IMR-90 (cell line): ENCODE results near the gene CLIC4. TPM values are rescaled to one million over a fixed set of nuclear protein-coding genes. Genes with fewer than 3 reads are reported as not detected.

Experiments
- ATAC-seq: fragments of 200-7000 bp; cut with Tn5 transposase; 2 replicates; pipeline ENCODE4 v1.9.1; 2020; ENCODE audit warnings: low read depth, mild to moderate bottlenecking, moderate library complexity
- BruUV-seq: library from RNA; stranded (reverse); fragments of 400-500 nt; replicated peaks from 2 replicates; lab custom pipeline; 2021; lab: Mats Ljungman, UMichigan
- CTCF ChIA-PET: fragments of 300-600 bp; formaldehyde crosslinking; extraction: SDS; loops from one replicate; lab custom pipeline; 2021; ENCODE audit warnings: antibody characterized with exemption; lab: Yijun Ruan, JAX
- POLR2A ChIA-PET: fragments of 300-600 bp; sonication (Branson Sonifier 250); formaldehyde crosslinking; loops from one replicate; lab custom pipeline; 2022; ENCODE audit warnings: antibody characterized with exemption; ENCODE audit not compliant: unreplicated experiment; lab: Charles Lee
- DNase-seq: peaks from one replicate; pipeline ENCODE4 v3.0.0; 2013
- H2AFZ ChIP-seq: replicated peaks from 2 replicates; pipeline ENCODE3; 2013; ENCODE audit warnings: low read length, mild to moderate bottlenecking; ENCODE audit not compliant: poor library complexity
- H2AK5ac ChIP-seq: 2 replicates; pipeline ENCODE4 v1.6.1; 2013; ENCODE audit warnings: low read depth, low read length, inconsistent platforms
- H2AK9ac ChIP-seq: replicated peaks from 2 replicates; pipeline ENCODE3; 2013; ENCODE audit warnings: mild to moderate bottlenecking, low read depth, low read length, moderate library complexity; ENCODE audit not compliant: poor library complexity
- H2BK120ac ChIP-seq: 2 replicates; pipeline ENCODE4 v1.6.1; 2013; ENCODE audit warnings: low read depth, low read length, inconsistent platforms
- H2BK15ac ChIP-seq: 3 replicates; pipeline ENCODE4 v1.6.1; 2013; ENCODE audit warnings: low read depth, low read length, inconsistent platforms
- H2BK20ac ChIP-seq: 2 replicates; pipeline ENCODE4 v1.6.1; 2013; ENCODE audit warnings: low read depth, mild to moderate bottlenecking, inconsistent platforms, low read length, moderate library complexity
- H2BK5ac ChIP-seq: 2 replicates; pipeline ENCODE4 v1.6.1; 2013; ENCODE audit warnings: mild to moderate bottlenecking, low read depth, low read length, inconsistent platforms; ENCODE audit not compliant: poor library complexity, severe bottlenecking
- H3K14ac ChIP-seq: replicated peaks from 2 replicates; pipeline ENCODE4 v1.6.1; 2013; ENCODE audit warnings: low read depth, low read length, inconsistent platforms
- H3K18ac ChIP-seq: 2 replicates; pipeline ENCODE4 v1.6.1; 2013; ENCODE audit warnings: low read depth, low read length, control low read depth
- H3K23ac ChIP-seq: 2 replicates; pipeline ENCODE4 v1.6.1; 2013; ENCODE audit warnings: low read depth, low read length, inconsistent platforms
- H3K27ac ChIP-seq: 2 replicates; pipeline ENCODE4 v1.5.1; 2013; ENCODE audit warnings: mild to moderate bottlenecking, control low read depth, low read length; ENCODE audit not compliant: insufficient read depth
- H3K27me3 ChIP-seq: 2 replicates; pipeline ENCODE4 v1.6.1; 2013; ENCODE audit warnings: low read length; ENCODE audit not compliant: control insufficient read depth, insufficient read depth
- H3K36me3 ChIP-seq: 2 replicates; pipeline ENCODE4 v1.6.1; 2013; ENCODE audit warnings: low read length, mixed read lengths; ENCODE audit not compliant: control insufficient read depth, insufficient read depth
- H3K4ac ChIP-seq: 2 replicates; pipeline ENCODE4 v1.6.1; 2013; ENCODE audit warnings: low read depth, low read length, inconsistent platforms
- H3K4me1 ChIP-seq: 2 replicates; pipeline ENCODE4 v1.6.1; 2013; ENCODE audit warnings: low read length, mixed read lengths; ENCODE audit not compliant: control insufficient read depth, insufficient read depth
- H3K4me2 ChIP-seq: 2 replicates; pipeline ENCODE4 v1.6.1; 2013; ENCODE audit warnings: low read depth, mild to moderate bottlenecking, control low read depth, low read length, moderate library complexity
- H3K4me3 ChIP-seq: 2 replicates; pipeline ENCODE4 v1.5.1; 2013; ENCODE audit warnings: low read depth, mild to moderate bottlenecking, control low read depth, low read length, moderate library complexity; ENCODE audit not compliant: insufficient read depth
- H3K56ac ChIP-seq: 2 replicates; pipeline ENCODE4 v1.6.1; 2013; ENCODE audit warnings: low read length, inconsistent platforms; ENCODE audit not compliant: insufficient read depth; ENCODE audit errors: extremely low read depth
- H3K79me1 ChIP-seq, 2 experiments: 2 replicates each; pipeline ENCODE4 v1.6.1; 2013; ENCODE audit warnings: low read length in 2 of 2, inconsistent platforms in 1 of 2, low read depth in 1 of 2
- H3K9ac ChIP-seq: 2 replicates; pipeline ENCODE4 v1.6.1; 2013; ENCODE audit warnings: low read depth, low read length, control low read depth
- H3K9me1 ChIP-seq: 2 replicates; pipeline ENCODE4 v1.6.1; 2013; ENCODE audit warnings: low read length, inconsistent platforms; ENCODE audit not compliant: insufficient read depth
- H3K9me3 ChIP-seq: 2 replicates; pipeline ENCODE4 v1.6.1; 2013; ENCODE audit warnings: low read length; ENCODE audit not compliant: control insufficient read depth, insufficient read depth
- H4K20me1 ChIP-seq: 2 replicates; pipeline ENCODE4 v1.6.1; 2013; ENCODE audit warnings: low read length, inconsistent platforms; ENCODE audit not compliant: insufficient read depth
- H4K5ac ChIP-seq: 2 replicates; pipeline ENCODE4 v1.6.1; 2013; ENCODE audit warnings: mild to moderate bottlenecking, low read depth, low read length, control low read depth
- H4K8ac ChIP-seq, 2 experiments: 2 replicates each; pipeline ENCODE4 v1.6.1; 2013; ENCODE audit warnings: low read depth in 2 of 2, low read length in 2 of 2, control low read depth in 1 of 2, inconsistent platforms in 1 of 2
- H4K91ac ChIP-seq: 2 replicates; pipeline ENCODE4 v1.6.1; 2013; ENCODE audit warnings: low read depth, low read length, inconsistent platforms; ENCODE audit not compliant: insufficient read depth
- BHLHE40 ChIP-seq: fragments of 150-350 bp; IDR thresholded peaks from 2 replicates; pipeline ENCODE4 v1.6.1; 2016; ENCODE audit warnings: mild to moderate bottlenecking, low read depth, low read length
- CEBPB ChIP-seq: IDR thresholded peaks from 2 replicates; pipeline ENCODE4 v1.6.1; 2012; ENCODE audit warnings: low read depth, low read length, improper control_type of control experiment
- MAFK ChIP-seq: IDR thresholded peaks from 2 replicates; pipeline ENCODE4 v1.6.1; 2012; ENCODE audit warnings: low read depth, low read length, improper control_type of control experiment
- RAD21 ChIP-seq: IDR thresholded peaks from 2 replicates; pipeline ENCODE4 v1.6.1; 2012; ENCODE audit warnings: low read length, improper control_type of control experiment
- RCOR1 ChIP-seq: IDR thresholded peaks from 2 replicates; pipeline ENCODE4 v1.6.1; 2012; ENCODE audit warnings: mild to moderate bottlenecking, low read length, improper control_type of control experiment; ENCODE audit not compliant: insufficient replicate concordance
- RFX5 ChIP-seq: IDR thresholded peaks from 2 replicates; pipeline ENCODE4 v1.8.0; 2012; ENCODE audit warnings: low read depth, mild to moderate bottlenecking, low read length, moderate library complexity
- WGBS, 2 experiments: methylation state at CpG; one replicate each; pipeline versions ENCODE4 v1.1.5 to v1.1.7; 2013; ENCODE audit warnings: missing lambda C conversion rate in 2 of 2; ENCODE audit not compliant: insufficient read length in 1 of 2; ENCODE audit errors: extremely low coverage in 2 of 2; 5-methylcytosine and 5-hydroxymethylcytosine counted together
- dilution Hi-C: fragments of 300-500 bp; cut with HindIII; formaldehyde crosslinking; loops from one replicate; pipeline ENCODE4 v1.14.3; 2018; ENCODE audit warnings: low sequenced_read_pairs; ENCODE audit not compliant: unreplicated experiment
- in situ Hi-C: fragments of 300-500 bp; cut with MboI; formaldehyde crosslinking; loops from 3 replicates; pipeline ENCODE4 v1.14.3; 2019; ENCODE audit warnings: low sequenced_read_pairs, inconsistent platforms, mixed read lengths
- intact Hi-C: fragments of 100-400 bp; cut with micrococcal nuclease; formaldehyde crosslinking; loops from 2 replicates; pipeline ENCODE4 v1.10.0; 2022
- polyA plus RNA-seq, 3 experiments: library from polyadenylated mRNA; depleted of rRNA; stranded (reverse); fragments of >200 nt; gene quantifications; 2 replicates each; pipeline ENCODE4 v1.2.3, GENCODE V29; 2012; ENCODE audit warnings: low replicate concordance in 1 of 3
- total RNA-seq: library from RNA; depleted of rRNA; stranded (reverse); fragments of >200 nt; gene quantifications from 2 replicates; pipeline ENCODE4 v1.2.3, GENCODE V29; 2012

CLIC4 gene
- total and polyA plus RNA-seq, 2 of the 4 experiments (the other 2 are of a cell fraction), result 242 to 392 TPM

DNA sequence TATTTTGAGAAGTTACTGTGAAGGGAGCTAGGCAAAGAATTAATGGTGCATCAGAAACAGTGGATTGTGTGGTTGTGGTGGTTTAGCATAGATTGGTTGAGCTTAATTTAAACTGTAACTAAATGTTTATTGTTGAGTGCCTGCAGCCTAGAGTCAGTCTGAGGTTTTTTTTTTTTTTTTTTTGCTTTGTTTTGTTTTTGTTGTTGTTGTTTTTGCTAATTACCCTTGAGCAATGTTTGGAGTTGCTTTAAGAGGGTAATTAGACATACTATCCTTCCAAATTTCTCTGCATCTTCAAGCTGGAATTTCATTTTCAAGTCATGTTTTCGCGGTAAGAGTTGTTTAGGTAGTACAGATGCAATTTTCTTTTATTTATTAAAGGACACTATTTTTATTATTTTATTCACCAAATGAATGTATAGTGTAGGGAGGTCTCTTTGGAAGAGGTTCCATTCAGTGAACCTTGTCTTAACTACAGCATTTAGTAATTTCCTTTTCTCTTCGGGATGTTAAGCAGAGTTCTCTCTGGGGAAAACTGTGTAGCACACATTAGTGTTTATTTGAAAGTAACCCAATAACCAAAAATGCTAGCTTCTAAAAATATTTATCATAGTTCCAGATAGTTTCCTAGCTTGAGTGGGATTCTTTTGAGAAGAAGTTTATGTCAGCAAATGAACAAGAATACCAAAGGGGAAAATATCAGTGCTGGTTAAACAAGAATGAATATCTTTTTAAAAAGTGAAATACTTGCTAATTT lies 82.3 kb downstream of the CLIC4 start:
- CTCF ChIA-PET, result interaction anchor here (0.6 to 1.2 kb wide), 7 partner anchors 23 to 273 kb away, joined by 3 to 4 read pairs (median 4); no protein-coding TSS in a partner anchor
- Histone ChIP-seq H3K4me2 (peak overlapping the region; percentile 69), H4K20me1 (peaks cover 90% of the 10 kb centered on the region)

More for the DNA sequence above, 82.3 kb downstream of the CLIC4 start:
- H3K23ac ChIP-seq, result no peak overlapping the region; the same call in 1 of the 2 replicates
- H3K9me1 ChIP-seq, result peaks cover 11% of the 10 kb centered on the region
- no peak overlapping the region for H2BK120ac ChIP-seq
- dilution Hi-C loops (no loop called here), intact Hi-C loops (loop anchor here (5.0 kb wide), 1 partner anchor 45 kb away; no protein-coding TSS in a partner anchor), in situ Hi-C loops (no loop called here)
- H4K8ac ChIP-seq, result no peak overlapping the region
- no peak overlapping the region; the same call in 1 of the 2 replicates for H3K9ac ChIP-seq
- H2AFZ ChIP-seq, result no peak overlapping the region
- H2AK9ac ChIP-seq, result no peak overlapping the region
- ATAC-seq (peak; percentile 62), DNase-seq (peak; percentile 44)
- no peak overlapping the region for H3K56ac ChIP-seq
- peaks cover 20% of the 10 kb centered on the region for H3K4me1 ChIP-seq
- no TSS peak for BruUV-seq
- no peaks in the 10 kb centered on the region for H3K9me3 ChIP-seq
- H3K4ac ChIP-seq, result no peak overlapping the region
- no peaks in the 10 kb centered on the region for H3K27me3 ChIP-seq
- no CpG with 5 or more reads among the region's 3 CpGs for WGBS, 2 experiments
- H2BK15ac ChIP-seq, result no peak overlapping the region
- H3K18ac ChIP-seq, result no peak overlapping the region
- peak overlapping the region; percentile 27; the same call in 1 of the 2 replicates for H3K14ac ChIP-seq
- H3K36me3 ChIP-seq, result peaks cover 1% of the 10 kb centered on the region; the same call in 1 of the 2 replicates
- H3K27ac ChIP-seq, result peak overlapping the region; percentile 47; the same call in 1 of the 2 replicates
- no peak for TF ChIP-seq CEBPB
- no peak for TF ChIP-seq RFX5
- TF ChIP-seq RCOR1, result no peak
- TF ChIP-seq RAD21, result no peak
- TF ChIP-seq MAFK, result no peak
- no peak for TF ChIP-seq BHLHE40
- H4K5ac ChIP-seq, result no peak overlapping the region
- H2AK5ac ChIP-seq, result no peak overlapping the region
- peak overlapping the region; percentile 87 for H2BK5ac ChIP-seq
- peaks cover 0 to 42% of the 10 kb centered on the region in 2 experiments; a peak in 2 of 4 replicates for H3K79me1 ChIP-seq
- H4K91ac ChIP-seq, result no peak overlapping the region
- no peak overlapping the region for H2BK20ac ChIP-seq
- no peak overlapping the region for H3K4me3 ChIP-seq
- POLR2A ChIA-PET, result interaction anchor here (0.7 kb wide), 1 partner anchor 143 kb away, joined by 4 read pairs; no protein-coding TSS in a partner anchor
